Adrenal gland (tissue), 12 donors: ENCODE data around the gene CORO7. TPM values are rescaled to one million over a fixed set of nuclear protein-coding genes. Genes with fewer than 3 reads are reported as not detected.

Experiments used
- DNase-seq, 7 donors: peaks; one replicate each; pipeline ENCODE4 v3.0.0-alpha.2; 2019 to 2020
- H3K27ac ChIP-seq, 5 donors: fragments of 200-600 bp; sonication (generic) in 4 of 5; 1 replicate in 3 of 5; 2 replicates in 2 of 5; pipeline versions ENCODE4 v1.5.1 to v1.8.0; 2016 to 2020; ENCODE audit warnings: mild to moderate bottlenecking in 1 of 5
- H3K27me3 ChIP-seq: fragments of 200-600 bp; 2 replicates; pipeline ENCODE4 v1.8.0; 2021
- H3K36me3 ChIP-seq, 2 donors: fragments of 200-600 bp; replicated peaks in 1 of 2; 1 replicate in 1 of 2; 2 replicates in 1 of 2; pipeline versions ENCODE4 v1.5.1 to v1.8.0; 2018 to 2022
- H3K4me1 ChIP-seq, 2 donors: fragments of 200-600 bp; replicated peaks in 1 of 2; 1 replicate in 1 of 2; 2 replicates in 1 of 2; pipeline versions ENCODE4 v1.5.1 to v1.8.0; 2018 to 2021
- H3K4me3 ChIP-seq, 4 donors: fragments of 200-600 bp; sonication (generic) in 3 of 4; one replicate each; pipeline ENCODE4 v1.5.1; 2016 to 2018
- H3K9me3 ChIP-seq, 3 donors: fragments of 200-600 bp; sonication (generic) in 1 of 3; replicated peaks in 1 of 3; 1 replicate in 2 of 3; 2 replicates in 1 of 3; pipeline versions ENCODE4 v1.5.1 to v1.8.0; 2016 to 2021
- CTCF ChIP-seq, 6 experiments: fragments of 450-650 bp in 4 of 6; fragments of 200-600 bp in 2 of 6; sonication (generic) in 1 of 6; IDR thresholded peaks; 1 replicate in 5 of 6; 2 replicates in 1 of 6; pipeline versions ENCODE4 v1.5.1 to v1.8.0; 2016 to 2021; ENCODE audit warnings: antibody characterized with exemption in 6 of 6, mild to moderate bottlenecking in 2 of 6, moderate library complexity in 1 of 6
- POLR2A ChIP-seq, 2 donors: fragments of 450-650 bp; IDR thresholded peaks; one replicate each; pipeline ENCODE4 v1.6.1; 2017; ENCODE audit warnings: antibody characterized with exemption in 2 of 2, mild to moderate bottlenecking in 2 of 2, moderate library complexity in 1 of 2
- WGBS, 4 donors: extraction: QIAGEN DNeasy Blood & Tissue Kit in 2 of 4; methylation state at CpG; one replicate each; pipeline versions ENCODE4 v1.1.5 to v1.1.7; 2013 to 2017; 5-methylcytosine and 5-hydroxymethylcytosine counted together
- intact Hi-C, 2 donors: fragments of 100-400 bp; cut with DNase I; formaldehyde crosslinking; loops; one replicate each; pipeline versions ENCODE4 v1.14.1 to v1.15.0; 2022 to 2023
- polyA plus RNA-seq, 3 donors: library from polyadenylated mRNA; stranded (reverse); fragments of 200-250 nt in 2 of 3; fragments of 350-450 nt in 1 of 3; fragmentation: Illumina TruSeq in 1 of 3; extraction: RNeasy Lipid Tissue Mini Kit (QIAGEN cat#74804) in 1 of 3; gene quantifications; one replicate each; pipeline ENCODE4 v1.2.3, GENCODE V29; 2013 to 2014
- total RNA-seq, 9 donors: library from RNA; depleted of rRNA in 4 of 9; stranded (reverse); fragments of >200 nt in 4 of 9; fragments of 120-200 nt in 1 of 9; fragmentation: NEBNext Ultra II Directional in 1 of 9; extraction: Animal tissue kit (Norgen Biotek cat#: 25700) in 1 of 9; gene quantifications; one replicate each; pipeline versions ENCODE4 v1.1.0 to v1.2.4, GENCODE V29; 2013 to 2023
- donor health status: healthy with polysubstance abuse.
- donor health status: Bipolar disorder and iron deficiency.
- donor health status: DM: yes; HTN: yes; CAD: no.
- donor health status: DM: no; HTN: no; CAD: no.
- donor health status: DM: no; HTN: no; CAD: no.
- donor health status: DM: yes; HTN: yes; CAD: no.

The CORO7 gene
- total and polyA plus RNA-seq, 12 donors, result 4.3 to 61.0 (median 34.7) TPM

- 93 to 97% (median 94%) methylated on average over 19 to 20 of the region's 20 CpGs for WGBS, 4 donors
- intact Hi-C loops, result no loop called here
- no peak for DNase-seq
Observed at GRCh38 chr16:4354512-4355409, 61.6 kb downstream of the CORO7 start.

GRCh38 chr16:4353675-4354074 lies 62.7 kb downstream of the CORO7 start:
- 86 to 91% (median 89%) methylated on average over 4 of the region's 4 CpGs for WGBS, 4 donors

More at GRCh38 chr16:4354512-4355409, 61.6 kb downstream of the CORO7 start:
- no peak overlapping the region for H3K27ac ChIP-seq
- H3K27me3 ChIP-seq, result no peaks in the 10 kb centered on the region
- peaks cover 5 to 14% of the 10 kb centered on the region in 2 donors for H3K4me1 ChIP-seq
- no peaks in the 10 kb centered on the region for H3K9me3 ChIP-seq
- no peak overlapping the region for H3K4me3 ChIP-seq
- no peak for TF ChIP-seq CTCF (IDR thresholded peaks at IDR 0.05)
- peaks cover 0 to 4% of the 10 kb centered on the region in 2 donors for H3K36me3 ChIP-seq

GRCh38 chr16:4352843-4353242 lies 63.6 kb downstream of the CORO7 start:
- DNase-seq, result no peak
- 88 to 93% (median 93%) methylated on average over 5 of the region's 5 CpGs for WGBS, 4 donors
- Histone ChIP-seq H3K36me3 (peaks cover 0 to 4% of the 10 kb centered on the region in 2 donors), H3K4me1 (peaks cover 12 to 29% of the 10 kb centered on the region in 2 donors), H3K27me3 (no peaks in the 10 kb centered on the region), H3K27ac (no peak overlapping the region), H3K4me3 (no peak overlapping the region), H3K9me3 (no peaks in the 10 kb centered on the region)
- intact Hi-C loops, result no loop called here
- TF ChIP-seq POLR2A (IDR thresholded peaks at IDR 0.05), result no peak
- TF ChIP-seq CTCF (IDR thresholded peaks at IDR 0.05), result no peak

More at GRCh38 chr16:4353675-4354074, 62.7 kb downstream of the CORO7 start:
- Histone ChIP-seq H3K4me3 (no peak overlapping the region), H3K36me3 (peaks cover 0 to 4% of the 10 kb centered on the region in 2 donors), H3K4me1 (peaks cover 5 to 21% of the 10 kb centered on the region in 2 donors), H3K27ac (no peak overlapping the region), H3K9me3 (no peaks in the 10 kb centered on the region), H3K27me3 (no peaks in the 10 kb centered on the region)
- intact Hi-C loops, result no loop called here
- DNase-seq, result no peak
- no peak for TF ChIP-seq POLR2A (IDR thresholded peaks at IDR 0.05)
- no peak for TF ChIP-seq CTCF (IDR thresholded peaks at IDR 0.05)

GRCh38 chr16:4351880-4352279 lies 64.5 kb downstream of the CORO7 start:
- intact Hi-C loops, result no loop called here
- H3K4me1 ChIP-seq, result peaks cover 12 to 39% of the 10 kb centered on the region in 2 donors
- no peaks in the 10 kb centered on the region for H3K27me3 ChIP-seq
- no peak overlapping the region for H3K4me3 ChIP-seq
- WGBS, 4 donors, result 40 to 60% (median 51%) methylated on average over 7 of the region's 7 CpGs
- H3K36me3 ChIP-seq, result peaks cover 0 to 1% of the 10 kb centered on the region in 2 donors
- DNase-seq, result peak in 6 of 7 donors; percentile 58 to 77 (median 68)
- no peak for TF ChIP-seq POLR2A (IDR thresholded peaks at IDR 0.05)
- H3K9me3 ChIP-seq, result no peaks in the 10 kb centered on the region
- peak overlapping the region; percentile 24 to 93 (median 81) for H3K27ac ChIP-seq
